ENCODE results near the gene MGAM2.

GRCh38 chr7:142131439-142132185, 20.1 kb downstream of the MGAM2 start:
- TF ChIP-seq, protein P1, sequence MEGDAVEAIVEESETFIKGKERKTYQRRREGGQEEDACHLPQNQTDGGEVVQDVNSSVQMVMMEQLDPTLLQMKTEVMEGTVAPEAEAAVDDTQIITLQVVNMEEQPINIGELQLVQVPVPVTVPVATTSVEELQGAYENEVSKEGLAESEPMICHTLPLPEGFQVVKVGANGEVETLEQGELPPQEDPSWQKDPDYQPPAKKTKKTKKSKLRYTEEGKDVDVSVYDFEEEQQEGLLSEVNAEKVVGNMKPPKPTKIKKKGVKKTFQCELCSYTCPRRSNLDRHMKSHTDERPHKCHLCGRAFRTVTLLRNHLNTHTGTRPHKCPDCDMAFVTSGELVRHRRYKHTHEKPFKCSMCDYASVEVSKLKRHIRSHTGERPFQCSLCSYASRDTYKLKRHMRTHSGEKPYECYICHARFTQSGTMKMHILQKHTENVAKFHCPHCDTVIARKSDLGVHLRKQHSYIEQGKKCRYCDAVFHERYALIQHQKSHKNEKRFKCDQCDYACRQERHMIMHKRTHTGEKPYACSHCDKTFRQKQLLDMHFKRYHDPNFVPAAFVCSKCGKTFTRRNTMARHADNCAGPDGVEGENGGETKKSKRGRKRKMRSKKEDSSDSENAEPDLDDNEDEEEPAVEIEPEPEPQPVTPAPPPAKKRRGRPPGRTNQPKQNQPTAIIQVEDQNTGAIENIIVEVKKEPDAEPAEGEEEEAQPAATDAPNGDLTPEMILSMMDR (IDR thresholded peaks at IDR 0.05; ENCODE audit: insufficient read depth, low read length): no peak
- TF ChIP-seq POLR2AphosphoS5 (IDR thresholded peaks at IDR 0.05; ENCODE audit: low read depth): no peak

All from HL-60 (cell line).